ENCODE measurements around the gene TDRD1. TPM values are rescaled to one million over a fixed set of nuclear protein-coding genes. Genes with fewer than 3 reads are reported as not detected.

Gene TDRD1
- total and polyA plus RNA-seq, 4 donors, result 0.01 to 0.17 (median 0.07) TPM

GRCh38 chr10:114215033-114215432 is 35.9 kb downstream of the TDRD1 start:
- DNase-seq (ENCODE audit: low spot score), result no peak
- TF ChIP-seq HNF4G (IDR thresholded peaks at IDR 0.05), result no peak
- no peak for TF ChIP-seq TAF1 (conservative IDR thresholded peaks at IDR 0.05)
- TF ChIP-seq NR2F2 (IDR thresholded peaks at IDR 0.05), result no peak
- TF ChIP-seq ATF3 (IDR thresholded peaks at IDR 0.05), result no peak
- no peak for TF ChIP-seq CTCF (IDR thresholded peaks at IDR 0.05; ENCODE audit: low read depth, low read length, missing input control)
- no peak for TF ChIP-seq FOXA1 (IDR thresholded peaks at IDR 0.05)
- WGBS, result 88% methylated on average over 1 of the region's 1 CpG

GRCh38 chr10:114220281-114220680 is 41.1 kb downstream of the TDRD1 start:
- TF ChIP-seq FOXA2 (IDR thresholded peaks at IDR 0.05) (no peak), YY1 (IDR thresholded peaks at IDR 0.05) (no peak), TAF1 (conservative IDR thresholded peaks at IDR 0.05) (no peak), SP1 (IDR thresholded peaks at IDR 0.05) (no peak), HNF4G (IDR thresholded peaks at IDR 0.05) (no peak), RXRA (IDR thresholded peaks at IDR 0.05) (no peak), ZBTB33 (IDR thresholded peaks at IDR 0.05) (no peak), HNF4A (conservative IDR thresholded peaks at IDR 0.05) (no peak), RAD21 (IDR thresholded peaks at IDR 0.05) (no peak)
- WGBS, result 92% methylated on average over 2 of the region's 2 CpGs
- Histone ChIP-seq H3K4me1 (ENCODE audit: control insufficient read depth in 4 of 4, insufficient read depth in 4 of 4, low read length in 3 of 4) (peaks cover 1 to 11% (median 8%) of the 10 kb centered on the region in 4 donors), H3K27me3 (ENCODE audit: control insufficient read depth in 4 of 4, insufficient read depth in 4 of 4, low read length in 3 of 4) (no peaks in the 10 kb centered on the region), H3K4me3 (ENCODE audit: low read depth in 1 of 3, low read length in 3 of 3) (no peak overlapping the region), H3K9me3 (ENCODE audit: control insufficient read depth in 4 of 4, low read length in 3 of 4) (no peaks in the 10 kb centered on the region), H3K27ac (ENCODE audit: low read depth in 1 of 2, low read length in 2 of 2) (no peak overlapping the region), H3K9ac (ENCODE audit: low read depth in 1 of 2, low read length in 2 of 2) (no peak overlapping the region), H3K36me3 (ENCODE audit: control insufficient read depth in 4 of 4, insufficient read depth in 3 of 4, low read depth in 1 of 4, low read length in 3 of 4) (no peaks in the 10 kb centered on the region)
- DNase-seq (ENCODE audit: low spot score), result no peak

More at GRCh38 chr10:114215033-114215432, 35.9 kb downstream of the TDRD1 start:
- Histone ChIP-seq H3K4me1 (ENCODE audit: control insufficient read depth in 4 of 4, insufficient read depth in 4 of 4, low read length in 3 of 4) (peaks cover 0 to 1% (median 0%) of the 10 kb centered on the region in 4 donors), H3K27me3 (ENCODE audit: control insufficient read depth in 4 of 4, insufficient read depth in 4 of 4, low read length in 3 of 4) (no peaks in the 10 kb centered on the region), H3K9ac (ENCODE audit: low read depth in 1 of 2, low read length in 2 of 2) (no peak overlapping the region), H3K4me3 (ENCODE audit: low read depth in 1 of 3, low read length in 3 of 3) (no peak overlapping the region), H3K9me3 (ENCODE audit: control insufficient read depth in 4 of 4, low read length in 3 of 4) (no peaks in the 10 kb centered on the region), H3K36me3 (ENCODE audit: control insufficient read depth in 4 of 4, insufficient read depth in 3 of 4, low read depth in 1 of 4, low read length in 3 of 4) (no peaks in the 10 kb centered on the region), H3K27ac (ENCODE audit: low read depth in 1 of 2, low read length in 2 of 2) (no peak overlapping the region)

DNA sequence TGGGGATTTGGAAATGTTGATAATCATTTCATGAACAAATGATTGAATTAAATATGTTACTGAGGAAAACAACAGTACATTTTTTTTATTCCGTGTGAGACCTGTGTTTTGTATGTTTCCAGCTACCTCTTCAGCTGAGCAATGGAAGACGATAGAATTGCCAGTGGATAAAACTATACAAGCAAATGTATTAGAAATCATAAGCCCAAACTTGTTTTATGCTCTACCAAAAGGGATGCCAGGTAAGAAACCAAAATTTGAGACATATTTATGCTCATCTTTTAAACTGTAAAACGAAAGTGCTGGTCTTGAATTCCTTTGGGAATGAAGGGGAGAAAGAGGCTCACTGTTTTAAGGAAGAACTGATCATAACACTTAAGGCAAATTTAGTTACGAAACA is 42.1 kb downstream of the TDRD1 start:
- no peaks in the 10 kb centered on the region for H3K9me3 ChIP-seq (ENCODE audit: control insufficient read depth in 4 of 4, low read length in 3 of 4)
- no peak overlapping the region for H3K9ac ChIP-seq (ENCODE audit: low read depth in 1 of 2, low read length in 2 of 2)
- TF ChIP-seq CTCF (IDR thresholded peaks at IDR 0.05; ENCODE audit: low read depth, low read length, missing input control), result no peak
- no peaks in the 10 kb centered on the region for H3K36me3 ChIP-seq (ENCODE audit: control insufficient read depth in 4 of 4, insufficient read depth in 3 of 4, low read depth in 1 of 4, low read length in 3 of 4)
- peaks cover 1 to 11% (median 8%) of the 10 kb centered on the region in 4 donors for H3K4me1 ChIP-seq (ENCODE audit: control insufficient read depth in 4 of 4, insufficient read depth in 4 of 4, low read length in 3 of 4)
- H3K27ac ChIP-seq (ENCODE audit: low read depth in 1 of 2, low read length in 2 of 2), result no peak overlapping the region
- 92% methylated on average over 4 of the region's 4 CpGs for WGBS
- no peaks in the 10 kb centered on the region for H3K27me3 ChIP-seq (ENCODE audit: control insufficient read depth in 4 of 4, insufficient read depth in 4 of 4, low read length in 3 of 4)
- no peak for DNase-seq (ENCODE audit: low spot score)
- no peak overlapping the region for H3K4me3 ChIP-seq (ENCODE audit: low read depth in 1 of 3, low read length in 3 of 3)
